ENCODE data around the gene ARHGEF17.
A peak's percentile ranks its signal among the peaks of the same experiment; 100 is the strongest.
"Not testable (repeated sequence)": the region's sequence is repeated elsewhere in the genome, so short reads cannot be mapped to it uniquely, and the experiment has no call there.

Gene ARHGEF17

GRCh38 chr11:73271936-73272679 lies 36.0 kb upstream of the ARHGEF17 start, which contains the start of gene P2RY6:
Gene P2RY6 (plus strand): TSS chr11:73272338. CDS start chr11:73296519, 24,181 bp downstream.
- peak in 1 of 56 donors; percentile 16 for DNase-seq

GRCh38 chr11:73272680-73273038 lies 35.4 kb upstream of the ARHGEF17 start:
- DNase-seq = no peak

GRCh38 chr11:73273222-73273895 lies 34.7 kb upstream of the ARHGEF17 start:
- DNase-seq = no peak

- DNase-seq = not testable (repeated sequence)
These were observed 33.9 kb upstream of the ARHGEF17 start for GRCh38 chr11:73274191-73274590.

GRCh38 chr11:73274722-73275380 lies 33.2 kb upstream of the ARHGEF17 start:
- DNase-seq = peak in 1 of 56 donors; percentile 30

- no peak for DNase-seq
These were observed 32.7 kb upstream of the ARHGEF17 start for GRCh38 chr11:73275381-73275750.

- DNase-seq = no peak
These were observed 30.6 kb upstream of the ARHGEF17 start for GRCh38 chr11:73277467-73277866.

- DNase-seq = peak in 1 of 56 donors; percentile 31
These were observed 27.4 kb upstream of the ARHGEF17 start for GRCh38 chr11:73280626-73281025.

GRCh38 chr11:73281201-73281741 lies 26.8 kb upstream of the ARHGEF17 start:
- DNase-seq = no peak

- no peak for DNase-seq
These were observed 26.0 kb upstream of the ARHGEF17 start for GRCh38 chr11:73281796-73282660.

GRCh38 chr11:73283276-73284000 lies 24.6 kb upstream of the ARHGEF17 start:
- DNase-seq = no peak

- DNase-seq = no peak
These were observed 24.0 kb upstream of the ARHGEF17 start for GRCh38 chr11:73284106-73284505.

GRCh38 chr11:73285721-73286120 lies 22.4 kb upstream of the ARHGEF17 start:
- no peak for DNase-seq

GRCh38 chr11:73286240-73286810 lies 21.8 kb upstream of the ARHGEF17 start:
- DNase-seq = no peak

- no peak for DNase-seq
These were observed 20.5 kb upstream of the ARHGEF17 start for GRCh38 chr11:73287400-73288101.

GRCh38 chr11:73288192-73288872 lies 19.7 kb upstream of the ARHGEF17 start:
- DNase-seq = no peak

- peak in 50 of 56 donors; percentile 16 to 79 (median 52) for DNase-seq
These were observed 19.0 kb upstream of the ARHGEF17 start for GRCh38 chr11:73288873-73289707.

- DNase-seq = no peak
These were observed 17.5 kb upstream of the ARHGEF17 start for GRCh38 chr11:73290536-73290935.

Data from nucleus accumbens (tissue), 56 donors.